HEK293 (cell line): ENCODE results near the gene PTGFRN.

Experiments
- CTCF ChIA-PET: fragments of 350-600 bp; formaldehyde crosslinking; extraction: SDS; loops from one replicate; lab custom pipeline; 2021; ENCODE audit warnings: antibody characterized with exemption; lab: Yijun Ruan, JAX
- POLR2A ChIA-PET: fragments of 300-600 bp; formaldehyde crosslinking; extraction: SDS; loops from one replicate; lab custom pipeline; 2020; ENCODE audit warnings: antibody characterized with exemption, inconsistent platforms; lab: Yijun Ruan, JAX
- H3K27ac ChIP-seq: fragments of 200-500 bp; sonication (Bioruptor generic); 2 replicates; pipeline ENCODE4 v1.5.1; 2014; ENCODE audit warnings: low read depth, low read length, control low read depth, inconsistent platforms; ENCODE audit errors: extremely low read depth
- H3K36me3 ChIP-seq, 2 experiments: fragments of 200-500 bp in 1 of 2; sonication (Bioruptor generic) in 1 of 2; 1 replicate in 1 of 2; 2 replicates in 1 of 2; pipeline ENCODE4 v1.5.1; 2014 to 2017; ENCODE audit warnings: inconsistent platforms in 2 of 2, low read length in 2 of 2; ENCODE audit not compliant: control insufficient read depth in 2 of 2, insufficient read depth in 1 of 2
- H3K4me1 ChIP-seq: fragments of 200-500 bp; sonication (Bioruptor generic); 2 replicates; pipeline ENCODE4 v1.5.1; 2014; ENCODE audit warnings: mild to moderate bottlenecking, low read length, inconsistent platforms; ENCODE audit not compliant: control insufficient read depth, insufficient read depth
- H3K4me3 ChIP-seq: 2 replicates; pipeline ENCODE4 v1.5.1; 2011; ENCODE audit warnings: low read depth, mild to moderate bottlenecking, control low read depth, low read length, moderate library complexity
- H3K9me3 ChIP-seq: fragments of 200-500 bp; sonication (Bioruptor generic); 2 replicates; pipeline ENCODE4 v1.5.1; 2014; ENCODE audit warnings: low read depth, low read length, inconsistent platforms; ENCODE audit not compliant: control insufficient read depth, insufficient read depth
- GLI2 ChIP-seq: fragments of 450-650 bp; formaldehyde crosslinking; IDR thresholded peaks from 2 replicates; pipeline ENCODE4; 2017; ENCODE audit warnings: missing biosample characterization, missing genetic modification characterization, low read depth, borderline replicate concordance
- HOXC10 ChIP-seq: sonication (generic); formaldehyde crosslinking; IDR thresholded peaks from 2 replicates; pipeline ENCODE4 v1.8.1; 2023; ENCODE audit warnings: mild to moderate bottlenecking, missing genetic modification reagents
- IKZF3 ChIP-seq: fragments of 450-650 bp; IDR thresholded peaks from 2 replicates; pipeline ENCODE4 v1.5.0; 2018; ENCODE audit warnings: missing biosample characterization, mild to moderate bottlenecking, missing genetic modification characterization, moderate library complexity
- ZBTB1 ChIP-seq: fragments of 450-650 bp; formaldehyde crosslinking; IDR thresholded peaks from 2 replicates; pipeline ENCODE4 v1.5.1; 2016; ENCODE audit warnings: missing biosample characterization, missing genetic modification characterization
- ZFP3 ChIP-seq: fragments of 450-650 bp; formaldehyde crosslinking; IDR thresholded peaks from 2 replicates; pipeline ENCODE4 v1.5.1; 2016; ENCODE audit warnings: low read depth, missing biosample characterization, missing genetic modification characterization
- ZNF16 ChIP-seq: fragments of 450-650 bp; formaldehyde crosslinking; IDR thresholded peaks from 2 replicates; pipeline ENCODE4 v1.5.1; 2016; ENCODE audit warnings: low read depth, missing biosample characterization, missing genetic modification characterization
- ZNF19 ChIP-seq: fragments of 450-650 bp; formaldehyde crosslinking; IDR thresholded peaks from 2 replicates; pipeline ENCODE4; 2016; ENCODE audit warnings: missing biosample characterization, missing genetic modification characterization, low read depth
- ZNF274 ChIP-seq, 2 experiments: fragments of 200-500 bp in 1 of 2; fragments of 450-650 bp in 1 of 2; sonication (Bioruptor generic) in 1 of 2; formaldehyde crosslinking in 1 of 2; IDR thresholded peaks; 2 replicates each; pipeline versions ENCODE4 v1.5.1 to v1.6.1; 2014 to 2016; ENCODE audit warnings: borderline replicate concordance in 1 of 2, inconsistent platforms in 1 of 2, low read length in 1 of 2, missing biosample characterization in 1 of 2, missing genetic modification characterization in 1 of 2
- ZNF426 ChIP-seq: fragments of 450-650 bp; formaldehyde crosslinking; IDR thresholded peaks from 2 replicates; pipeline ENCODE4 v1.5.1; 2017; ENCODE audit warnings: missing biosample characterization, missing genetic modification characterization, mild to moderate bottlenecking, inconsistent platforms, moderate library complexity
- ZNF473 ChIP-seq: fragments of 450-650 bp; formaldehyde crosslinking; IDR thresholded peaks from 2 replicates; pipeline ENCODE4 v1.5.1; 2017; ENCODE audit warnings: missing biosample characterization, missing genetic modification characterization
- ZNF561 ChIP-seq: fragments of 450-650 bp; IDR thresholded peaks from 2 replicates; pipeline ENCODE4 v1.5.1; 2018; ENCODE audit warnings: missing biosample characterization, missing genetic modification characterization, borderline replicate concordance
- ZNF624 ChIP-seq: fragments of 450-650 bp; formaldehyde crosslinking; IDR thresholded peaks from 2 replicates; pipeline ENCODE4 v1.5.1; 2017; ENCODE audit warnings: missing biosample characterization, missing genetic modification characterization
- ZNF670 ChIP-seq: fragments of 450-650 bp; formaldehyde crosslinking; IDR thresholded peaks from 2 replicates; pipeline ENCODE4 v1.5.1; 2016; ENCODE audit warnings: missing biosample characterization, missing genetic modification characterization, low read depth
- ZNF747 ChIP-seq: fragments of 450-650 bp; formaldehyde crosslinking; IDR thresholded peaks from 2 replicates; pipeline ENCODE4 v1.5.1; 2016; ENCODE audit warnings: missing biosample characterization, missing genetic modification characterization
- TF ChIP-seq, protein P1 (sequence below): fragments of 450-650 bp; IDR thresholded peaks from 2 replicates; pipeline ENCODE4 v1.5.1; 2018; ENCODE audit warnings: missing biosample characterization, mild to moderate bottlenecking, missing genetic modification characterization
- TF ChIP-seq, protein P2 (sequence below): fragments of 450-650 bp; formaldehyde crosslinking; IDR thresholded peaks from 2 replicates; pipeline ENCODE4 v1.5.1; 2016; ENCODE audit warnings: missing biosample characterization, missing genetic modification characterization, borderline replicate concordance
- TF ChIP-seq, protein P3 (sequence below): fragments of 450-650 bp; formaldehyde crosslinking; IDR thresholded peaks from 2 replicates; pipeline ENCODE4 v1.5.1; 2017; ENCODE audit warnings: missing biosample characterization, missing genetic modification characterization

Gene PTGFRN

DNA sequence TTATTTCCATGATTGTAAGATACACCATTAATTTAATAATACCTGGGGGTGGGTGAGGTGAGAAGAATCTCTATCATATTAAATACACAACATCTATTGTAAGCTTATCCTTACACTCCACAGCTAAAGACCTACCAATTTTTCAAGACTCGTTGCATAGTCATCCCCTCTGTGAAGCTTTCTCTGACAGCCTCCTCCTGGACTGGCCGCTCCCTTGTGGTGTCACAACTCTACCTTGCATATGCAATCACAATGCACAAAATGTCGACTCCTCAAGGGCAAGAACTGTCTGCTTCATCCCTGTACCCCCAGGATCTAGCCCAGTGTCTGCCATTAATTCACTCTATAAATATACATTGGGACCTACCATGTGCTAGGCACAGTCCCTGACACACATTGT is 2.4 kb upstream of the PTGFRN start:
- no peak overlapping the region for H3K4me3 ChIP-seq
- peaks cover 5% of the 10 kb centered on the region; the same call in 1 of the 2 replicates for H3K4me1 ChIP-seq
- ChIA-PET CTCF (interaction anchor here (0.9 kb wide), 1 partner anchor 20 kb away, joined by 3 read pairs; no protein-coding TSS in a partner anchor), POLR2A (no interaction called here)
- no peaks in the 10 kb centered on the region for H3K36me3 ChIP-seq
- TF ChIP-seq, protein P1, sequence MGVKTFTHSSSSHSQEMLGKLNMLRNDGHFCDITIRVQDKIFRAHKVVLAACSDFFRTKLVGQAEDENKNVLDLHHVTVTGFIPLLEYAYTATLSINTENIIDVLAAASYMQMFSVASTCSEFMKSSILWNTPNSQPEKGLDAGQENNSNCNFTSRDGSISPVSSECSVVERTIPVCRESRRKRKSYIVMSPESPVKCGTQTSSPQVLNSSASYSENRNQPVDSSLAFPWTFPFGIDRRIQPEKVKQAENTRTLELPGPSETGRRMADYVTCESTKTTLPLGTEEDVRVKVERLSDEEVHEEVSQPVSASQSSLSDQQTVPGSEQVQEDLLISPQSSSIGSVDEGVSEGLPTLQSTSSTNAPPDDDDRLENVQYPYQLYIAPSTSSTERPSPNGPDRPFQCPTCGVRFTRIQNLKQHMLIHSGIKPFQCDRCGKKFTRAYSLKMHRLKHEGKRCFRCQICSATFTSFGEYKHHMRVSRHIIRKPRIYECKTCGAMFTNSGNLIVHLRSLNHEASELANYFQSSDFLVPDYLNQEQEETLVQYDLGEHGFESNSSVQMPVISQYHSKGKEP (tag by site-specific recombination) = no peak
- no peak for TF ChIP-seq HOXC10 (CRISPR knock-in tag)
- TF ChIP-seq ZBTB1 (tag by site-specific recombination) = no peak
- TF ChIP-seq ZNF624 = no peak
- TF ChIP-seq ZNF16 (tag by site-specific recombination) = no peak
- TF ChIP-seq, protein P2, sequence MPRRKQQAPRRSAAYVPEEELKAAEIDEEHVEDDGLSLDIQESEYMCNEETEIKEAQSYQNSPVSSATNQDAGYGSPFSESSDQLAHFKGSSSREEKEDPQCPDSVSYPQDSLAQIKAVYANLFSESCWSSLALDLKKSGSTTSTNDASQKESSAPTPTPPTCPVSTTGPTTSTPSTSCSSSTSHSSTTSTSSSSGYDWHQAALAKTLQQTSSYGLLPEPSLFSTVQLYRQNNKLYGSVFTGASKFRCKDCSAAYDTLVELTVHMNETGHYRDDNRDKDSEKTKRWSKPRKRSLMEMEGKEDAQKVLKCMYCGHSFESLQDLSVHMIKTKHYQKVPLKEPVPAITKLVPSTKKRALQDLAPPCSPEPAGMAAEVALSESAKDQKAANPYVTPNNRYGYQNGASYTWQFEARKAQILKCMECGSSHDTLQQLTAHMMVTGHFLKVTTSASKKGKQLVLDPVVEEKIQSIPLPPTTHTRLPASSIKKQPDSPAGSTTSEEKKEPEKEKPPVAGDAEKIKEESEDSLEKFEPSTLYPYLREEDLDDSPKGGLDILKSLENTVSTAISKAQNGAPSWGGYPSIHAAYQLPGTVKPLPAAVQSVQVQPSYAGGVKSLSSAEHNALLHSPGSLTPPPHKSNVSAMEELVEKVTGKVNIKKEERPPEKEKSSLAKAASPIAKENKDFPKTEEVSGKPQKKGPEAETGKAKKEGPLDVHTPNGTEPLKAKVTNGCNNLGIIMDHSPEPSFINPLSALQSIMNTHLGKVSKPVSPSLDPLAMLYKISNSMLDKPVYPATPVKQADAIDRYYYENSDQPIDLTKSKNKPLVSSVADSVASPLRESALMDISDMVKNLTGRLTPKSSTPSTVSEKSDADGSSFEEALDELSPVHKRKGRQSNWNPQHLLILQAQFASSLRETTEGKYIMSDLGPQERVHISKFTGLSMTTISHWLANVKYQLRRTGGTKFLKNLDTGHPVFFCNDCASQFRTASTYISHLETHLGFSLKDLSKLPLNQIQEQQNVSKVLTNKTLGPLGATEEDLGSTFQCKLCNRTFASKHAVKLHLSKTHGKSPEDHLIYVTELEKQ (tag by site-specific recombination) = no peak
- TF ChIP-seq, protein P3, sequence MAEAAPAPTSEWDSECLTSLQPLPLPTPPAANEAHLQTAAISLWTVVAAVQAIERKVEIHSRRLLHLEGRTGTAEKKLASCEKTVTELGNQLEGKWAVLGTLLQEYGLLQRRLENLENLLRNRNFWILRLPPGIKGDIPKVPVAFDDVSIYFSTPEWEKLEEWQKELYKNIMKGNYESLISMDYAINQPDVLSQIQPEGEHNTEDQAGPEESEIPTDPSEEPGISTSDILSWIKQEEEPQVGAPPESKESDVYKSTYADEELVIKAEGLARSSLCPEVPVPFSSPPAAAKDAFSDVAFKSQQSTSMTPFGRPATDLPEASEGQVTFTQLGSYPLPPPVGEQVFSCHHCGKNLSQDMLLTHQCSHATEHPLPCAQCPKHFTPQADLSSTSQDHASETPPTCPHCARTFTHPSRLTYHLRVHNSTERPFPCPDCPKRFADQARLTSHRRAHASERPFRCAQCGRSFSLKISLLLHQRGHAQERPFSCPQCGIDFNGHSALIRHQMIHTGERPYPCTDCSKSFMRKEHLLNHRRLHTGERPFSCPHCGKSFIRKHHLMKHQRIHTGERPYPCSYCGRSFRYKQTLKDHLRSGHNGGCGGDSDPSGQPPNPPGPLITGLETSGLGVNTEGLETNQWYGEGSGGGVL (tag by site-specific recombination) = no peak
- TF ChIP-seq IKZF3 = no peak
- TF ChIP-seq ZNF274 (IDR thresholded peaks at IDR 0.05; ENCODE audit: low read length) = no peak
- TF ChIP-seq ZNF274 (tag by site-specific recombination; IDR thresholded peaks at IDR 0.05; ENCODE audit: borderline replicate concordance) = no peak
- TF ChIP-seq ZNF473 (tag by site-specific recombination) = no peak
- TF ChIP-seq ZNF426 (tag by site-specific recombination) = no peak
- no peak overlapping the region for H3K27ac ChIP-seq
- H3K9me3 ChIP-seq = no peaks in the 10 kb centered on the region

DNA sequence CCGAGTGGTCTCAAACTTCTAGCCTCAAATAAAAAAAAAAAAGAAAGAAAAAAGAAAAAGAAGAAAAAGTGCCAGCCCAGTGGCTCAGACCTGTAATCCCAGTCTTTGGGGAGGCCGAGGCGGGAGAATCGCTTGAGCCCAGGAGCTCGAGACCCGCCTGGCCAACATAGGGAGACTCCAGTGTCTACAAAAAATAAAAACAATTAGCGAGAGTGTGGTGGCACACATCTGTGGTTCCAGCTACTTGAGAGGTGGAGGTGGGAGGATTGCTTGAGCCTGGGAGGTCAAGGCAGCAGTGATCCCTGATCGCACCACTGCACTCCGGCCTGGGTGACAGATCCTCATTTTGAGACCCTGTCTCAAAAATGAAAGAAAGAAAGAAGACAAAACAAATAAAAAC is 1.4 kb upstream of the PTGFRN start:
- Histone ChIP-seq H3K27ac (no peak overlapping the region), H3K36me3 (no peaks in the 10 kb centered on the region), H3K9me3 (no peaks in the 10 kb centered on the region), H3K4me1 (peaks cover 5% of the 10 kb centered on the region; the same call in 1 of the 2 replicates), H3K4me3 (no peak overlapping the region)
- ChIA-PET CTCF (interaction anchor here (0.9 kb wide), 1 partner anchor 21 kb away, joined by 3 read pairs; no protein-coding TSS in a partner anchor), POLR2A (no interaction called here)
- no peak for TF ChIP-seq ZNF19 (tag by site-specific recombination)
- TF ChIP-seq ZFP3 (tag by site-specific recombination) = no peak
- no peak for TF ChIP-seq ZNF561 (tag by site-specific recombination)
- no peak for TF ChIP-seq GLI2 (tag by site-specific recombination)
- no peak for TF ChIP-seq ZNF670 (tag by site-specific recombination)
- no peak for TF ChIP-seq ZNF747 (tag by site-specific recombination)
